ENCODE data around the gene EXOC2. TPM values are rescaled to one million over a fixed set of nuclear protein-coding genes. Genes with fewer than 3 reads are reported as not detected.

Gene EXOC2
- total and polyA plus RNA-seq, 2 of the 13 experiments (the other 11 are each of a cell fraction or from before 2014, with no cell fraction given): 12.6 to 22.9 TPM

- in situ Hi-C loops (cut with HindIII; ENCODE audit: extremely low pct_ligation_motif_present, low pct_unique_long_range_greater_than_20kb): no loop called here
- FAIRE-seq: no peak
- peaks cover 0 to 2% of the 10 kb centered on the region in 2 experiments; a peak in 2 of 5 replicates for H3K36me3 ChIP-seq (replicated peaks in 1 of 2; ENCODE audit: control insufficient read depth in 1 of 2, insufficient read depth in 2 of 2, low read length in 2 of 2)
- BruUV-seq (replicated peaks): no TSS peak
- ChIA-PET POLR2A (no interaction called here), CTCF (ENCODE audit: low intra/inter-chr PET ratio, low total read pairs) (no interaction called here)
- H3K27me3 ChIP-seq (ENCODE audit: control insufficient read depth in 1 of 2, insufficient read depth in 2 of 2, low read length in 2 of 2): no peaks in the 10 kb centered on the region
- H3K4me2 ChIP-seq (ENCODE audit: low read depth, low read length): no peak overlapping the region
- intact Hi-C loops (cut with micrococcal nuclease; ENCODE audit: unreplicated experiment): no loop called here
- ATAC-seq: no peak
- H3K4me3 ChIP-seq (replicated peaks in 1 of 3; ENCODE audit: insufficient read depth in 1 of 3, low read depth in 2 of 3, low read length in 3 of 3): no peak overlapping the region
- H2AFZ ChIP-seq (ENCODE audit: low read length): no peak overlapping the region
- no peak for DNase-seq (ENCODE audit: low spot score)
- WGBS (ENCODE audit: low lambda C conversion rate): 97% methylated on average over 12 of the region's 12 CpGs
- H4K20me1 ChIP-seq (ENCODE audit: insufficient read depth, low read length): no peaks in the 10 kb centered on the region
- no peak overlapping the region for H3K27ac ChIP-seq (ENCODE audit: extremely low read length, insufficient read depth, low read length)
- no peaks in the 10 kb centered on the region for H3K4me1 ChIP-seq (ENCODE audit: insufficient read depth, low read length)
- no peaks in the 10 kb centered on the region for H3K79me2 ChIP-seq (ENCODE audit: insufficient read depth, low read length)
- no peak overlapping the region for H3K9ac ChIP-seq (ENCODE audit: insufficient read depth, low read depth, low read length)
- no peaks in the 10 kb centered on the region for H3K9me3 ChIP-seq (ENCODE audit: low read length)
- TF ChIP-seq CSRNP1 (CRISPR knock-in tag; IDR thresholded peaks at IDR 0.05) (no peak), GATA4 (IDR thresholded peaks at IDR 0.05; ENCODE audit: borderline replicate concordance, low read depth) (no peak), ZNF280D (CRISPR knock-in tag; IDR thresholded peaks at IDR 0.05) (no peak), NFKBIZ (CRISPR knock-in tag; IDR thresholded peaks at IDR 0.05) (no peak), ZBTB43 (CRISPR knock-in tag; conservative IDR thresholded peaks at IDR 0.05) (no peak), ZNF629 (CRISPR knock-in tag; conservative IDR thresholded peaks at IDR 0.05) (no peak), ZNF770 (CRISPR knock-in tag; IDR thresholded peaks at IDR 0.05) (no peak), NPAS2 (CRISPR knock-in tag; IDR thresholded peaks at IDR 0.05; ENCODE audit: borderline replicate concordance) (no peak), ZFP90 (CRISPR knock-in tag; IDR thresholded peaks at IDR 0.05; ENCODE audit: borderline replicate concordance) (no peak), FOXP4 (CRISPR knock-in tag; IDR thresholded peaks at IDR 0.05) (no peak), ZNF790 (CRISPR knock-in tag; IDR thresholded peaks at IDR 0.05; ENCODE audit: borderline replicate concordance) (no peak), MBD4 (IDR thresholded peaks at IDR 0.05; ENCODE audit: borderline replicate concordance, low read length) (no peak)
These were observed 181.3 kb downstream of the EXOC2 start for GRCh38 chr6:511488-512137.

Measured in HepG2 (cell line).